Chondrocyte (in vitro differentiated cells): ENCODE results near the gene CYP3A5. TPM values are rescaled to one million over a fixed set of nuclear protein-coding genes. Genes with fewer than 3 reads are reported as not detected.

Source experiments
- DNase-seq: peaks from one replicate; pipeline ENCODE4 v3.0.0; 2021; ENCODE audit warnings: mixed read lengths, low spot score
- H3K27ac Mint-ChIP-seq: one replicate; pipeline ENCODE4 v1.8.0; 2021; ENCODE audit warnings: mild to moderate bottlenecking, moderate library complexity, mixed read lengths; ENCODE audit not compliant: unreplicated experiment
- H3K27me3 Mint-ChIP-seq: 2 replicates; pipeline ENCODE4 v1.8.0; 2021; ENCODE audit warnings: low read depth, mixed read lengths
- H3K36me3 Mint-ChIP-seq: 2 replicates; pipeline ENCODE4 v1.8.0; 2021; ENCODE audit warnings: low read depth, mixed read lengths
- H3K4me1 Mint-ChIP-seq: 2 replicates; pipeline ENCODE4 v1.8.0; 2021; ENCODE audit warnings: low read depth, mild to moderate bottlenecking, mixed read lengths
- H3K4me3 Mint-ChIP-seq: one replicate; pipeline ENCODE4 v1.8.0; 2021; ENCODE audit warnings: mild to moderate bottlenecking, moderate library complexity, mixed read lengths; ENCODE audit not compliant: unreplicated experiment
- H3K9me3 Mint-ChIP-seq: 2 replicates; pipeline ENCODE4 v1.8.0; 2021; ENCODE audit warnings: low read depth, mixed read lengths
- total RNA-seq: library from RNA; stranded (reverse); gene quantifications from 3 replicates; pipeline ENCODE4 v1.2.1, GENCODE V29; 2021
- TF ChIP-seq, protein P1 (sequence below): fragments of 200-600 bp; sonication (generic); IDR thresholded peaks from 2 replicates; pipeline ENCODE4 v1.5.0; 2021; ENCODE audit warnings: antibody characterized with exemption, mild to moderate bottlenecking, moderate library complexity

CYP3A5 gene
- total RNA-seq, 1 donor from 2014 or later: not detected

GRCh38 chr7:99624484-99624883 is 55.3 kb downstream of the CYP3A5 start:
- Mint-ChIP-seq H3K36me3 (peaks cover 59% of the 10 kb centered on the region), H3K4me1 (no peaks in the 10 kb centered on the region), H3K4me3 (no peak overlapping the region), H3K27ac (no peak overlapping the region), H3K9me3 (no peaks in the 10 kb centered on the region), H3K27me3 (no peaks in the 10 kb centered on the region)
- no peak for DNase-seq
- TF ChIP-seq, protein P1, sequence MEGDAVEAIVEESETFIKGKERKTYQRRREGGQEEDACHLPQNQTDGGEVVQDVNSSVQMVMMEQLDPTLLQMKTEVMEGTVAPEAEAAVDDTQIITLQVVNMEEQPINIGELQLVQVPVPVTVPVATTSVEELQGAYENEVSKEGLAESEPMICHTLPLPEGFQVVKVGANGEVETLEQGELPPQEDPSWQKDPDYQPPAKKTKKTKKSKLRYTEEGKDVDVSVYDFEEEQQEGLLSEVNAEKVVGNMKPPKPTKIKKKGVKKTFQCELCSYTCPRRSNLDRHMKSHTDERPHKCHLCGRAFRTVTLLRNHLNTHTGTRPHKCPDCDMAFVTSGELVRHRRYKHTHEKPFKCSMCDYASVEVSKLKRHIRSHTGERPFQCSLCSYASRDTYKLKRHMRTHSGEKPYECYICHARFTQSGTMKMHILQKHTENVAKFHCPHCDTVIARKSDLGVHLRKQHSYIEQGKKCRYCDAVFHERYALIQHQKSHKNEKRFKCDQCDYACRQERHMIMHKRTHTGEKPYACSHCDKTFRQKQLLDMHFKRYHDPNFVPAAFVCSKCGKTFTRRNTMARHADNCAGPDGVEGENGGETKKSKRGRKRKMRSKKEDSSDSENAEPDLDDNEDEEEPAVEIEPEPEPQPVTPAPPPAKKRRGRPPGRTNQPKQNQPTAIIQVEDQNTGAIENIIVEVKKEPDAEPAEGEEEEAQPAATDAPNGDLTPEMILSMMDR: no peak

DNA sequence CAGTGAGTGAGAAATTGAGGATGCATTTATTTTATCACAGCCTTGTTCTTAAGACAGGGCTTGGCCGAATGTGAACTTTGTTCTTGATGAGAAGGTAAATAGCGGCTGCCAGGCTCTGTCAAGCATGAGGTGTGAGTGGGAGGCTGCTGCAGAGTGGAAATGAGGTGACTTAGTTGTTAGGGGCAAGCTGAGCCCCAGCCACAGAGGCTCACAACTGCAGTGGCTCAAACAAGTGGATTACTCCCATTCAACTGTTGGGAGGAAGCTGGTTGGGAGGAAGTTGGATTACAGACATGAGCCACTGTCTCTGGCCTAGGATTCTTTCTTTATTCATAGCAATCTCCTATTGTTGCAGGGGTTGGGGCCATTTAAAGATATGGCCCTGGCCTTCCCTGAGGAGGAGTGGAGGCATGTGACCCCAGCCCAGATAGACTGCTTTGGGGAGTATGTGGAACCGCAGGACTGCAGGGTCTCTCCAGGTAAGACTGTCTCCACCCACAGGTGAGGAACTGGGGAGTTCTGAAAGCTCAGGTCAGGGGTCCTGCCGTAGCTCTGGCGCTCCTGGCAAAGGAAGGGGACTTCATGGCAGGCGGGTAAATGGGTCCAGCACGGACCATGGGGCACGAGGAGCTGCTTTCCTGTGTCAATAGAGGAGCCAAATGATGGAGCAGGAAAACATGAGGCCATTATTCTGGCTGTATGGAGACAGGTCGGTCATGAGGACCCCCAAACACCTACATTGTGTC is 55.9 kb downstream of the CYP3A5 start:
- no peak overlapping the region for H3K4me3 Mint-ChIP-seq
- H3K4me1 Mint-ChIP-seq: peaks cover 5% of the 10 kb centered on the region
- DNase-seq: no peak
- TF ChIP-seq, protein P1: no peak
- H3K27me3 Mint-ChIP-seq: no peaks in the 10 kb centered on the region
- no peak overlapping the region for H3K27ac Mint-ChIP-seq
- H3K36me3 Mint-ChIP-seq: peaks cover 61% of the 10 kb centered on the region
- no peaks in the 10 kb centered on the region for H3K9me3 Mint-ChIP-seq

GRCh38 chr7:99623091-99623693 is 56.6 kb downstream of the CYP3A5 start:
- peaks cover 54% of the 10 kb centered on the region for H3K36me3 Mint-ChIP-seq
- peaks cover 12% of the 10 kb centered on the region for H3K4me1 Mint-ChIP-seq
- H3K4me3 Mint-ChIP-seq: no peak overlapping the region
- DNase-seq: no peak
- TF ChIP-seq, protein P1: no peak
- no peaks in the 10 kb centered on the region for H3K27me3 Mint-ChIP-seq
- no peak overlapping the region for H3K27ac Mint-ChIP-seq
- no peaks in the 10 kb centered on the region for H3K9me3 Mint-ChIP-seq

DNA sequence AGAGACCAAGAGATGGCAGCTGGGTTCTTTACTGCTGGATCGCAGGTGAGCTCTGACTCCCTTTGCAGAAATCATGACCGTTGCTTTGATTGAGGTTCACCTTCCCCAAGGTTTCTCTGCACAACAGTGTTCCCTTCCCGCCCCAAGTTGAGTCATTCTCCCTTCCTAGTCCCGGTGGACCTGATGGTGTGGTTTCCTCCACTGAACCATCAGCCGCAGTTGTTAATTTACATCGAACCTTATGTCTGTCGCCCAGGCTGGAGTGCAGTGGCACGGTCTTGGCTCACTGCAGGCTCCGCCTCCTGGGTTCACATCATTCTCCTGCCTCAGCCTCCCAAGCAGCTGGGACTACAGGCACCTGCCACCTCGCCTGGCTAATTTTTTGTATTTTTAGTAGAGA is 57.2 kb downstream of the CYP3A5 start:
- DNase-seq: no peak
- Mint-ChIP-seq H3K4me1 (peaks cover 18% of the 10 kb centered on the region), H3K27ac (no peak overlapping the region), H3K36me3 (peaks cover 53% of the 10 kb centered on the region), H3K4me3 (no peak overlapping the region), H3K27me3 (no peaks in the 10 kb centered on the region), H3K9me3 (no peaks in the 10 kb centered on the region)
- TF ChIP-seq, protein P1: no peak

DNA sequence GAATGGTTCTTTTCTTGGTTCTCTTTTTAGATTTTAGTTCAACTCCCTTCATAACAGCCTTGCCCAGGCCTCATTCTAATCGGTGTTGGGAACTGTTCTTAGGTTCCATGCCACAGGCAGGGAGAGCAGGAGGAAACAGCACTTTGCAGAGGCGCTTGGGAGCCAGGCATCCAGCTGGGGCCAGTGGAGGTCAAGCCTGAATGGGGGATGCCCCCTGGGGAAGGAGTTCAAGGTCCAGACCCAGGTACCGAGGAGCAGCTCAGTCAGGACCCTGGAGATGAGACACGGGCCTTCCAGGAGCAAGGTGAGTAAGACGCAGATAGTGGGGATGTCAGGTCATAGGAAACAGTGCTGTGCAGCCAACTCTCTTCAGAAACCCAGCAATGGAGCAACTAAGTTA is 58.5 kb downstream of the CYP3A5 start:
- H3K36me3 Mint-ChIP-seq: peaks cover 48% of the 10 kb centered on the region
- no peak for DNase-seq
- no peaks in the 10 kb centered on the region for H3K9me3 Mint-ChIP-seq
- H3K4me1 Mint-ChIP-seq: peaks cover 27% of the 10 kb centered on the region
- H3K4me3 Mint-ChIP-seq: no peak overlapping the region
- no peak overlapping the region for H3K27ac Mint-ChIP-seq
- H3K27me3 Mint-ChIP-seq: no peaks in the 10 kb centered on the region
- TF ChIP-seq, protein P1: no peak
